GM18502 (cell line): ENCODE data around the gene MPP3.
"Not testable (repeated sequence)": the region's sequence is repeated elsewhere in the genome, so short reads cannot be mapped to it uniquely, and the experiment has no call there.

Source experiments
- ATAC-seq: cut with Tn5 transposase; IDR thresholded peaks from one replicate; pipeline ENCODE4 v1.9.1; 2021; ENCODE audit warnings: mild to moderate bottlenecking; ENCODE audit not compliant: unreplicated experiment, poor library complexity

MPP3 gene

GRCh38 chr17:43861960-43862359 lies 29.0 kb upstream of the MPP3 start:
- ATAC-seq, result no peak

- no peak for ATAC-seq
Measured at GRCh38 chr17:43860927-43861622, 28.1 kb upstream of the MPP3 start.

GRCh38 chr17:43860077-43860725 lies 27.3 kb upstream of the MPP3 start:
- no peak for ATAC-seq

- ATAC-seq, result no peak
Measured at GRCh38 chr17:43857957-43858600, 25.1 kb upstream of the MPP3 start.

- no peak for ATAC-seq
Measured at GRCh38 chr17:43857141-43857540, 24.2 kb upstream of the MPP3 start.

- ATAC-seq, result no peak
Measured at GRCh38 chr17:43856141-43856540, 23.2 kb upstream of the MPP3 start.

- ATAC-seq, result no peak
Measured at GRCh38 chr17:43855061-43855460, 22.1 kb upstream of the MPP3 start.

- no peak for ATAC-seq
Measured at GRCh38 chr17:43854498-43854897, 21.6 kb upstream of the MPP3 start.

- ATAC-seq, result no peak
Measured at GRCh38 chr17:43853546-43853945, 20.6 kb upstream of the MPP3 start.

GRCh38 chr17:43852571-43852970 lies 19.6 kb upstream of the MPP3 start:
- no peak for ATAC-seq

- no peak for ATAC-seq
Measured at GRCh38 chr17:43849116-43849515, 16.2 kb upstream of the MPP3 start.

GRCh38 chr17:43848601-43849000 lies 15.7 kb upstream of the MPP3 start:
- no peak for ATAC-seq

GRCh38 chr17:43846963-43847371 lies 14.0 kb upstream of the MPP3 start, which contains the start of gene CD300LG:
CD300LG (plus strand) TSS chr17:43847176; CDS start chr17:43847217, 41 bp downstream.
- no peak for ATAC-seq

- ATAC-seq, result peak; percentile 79
Measured at GRCh38 chr17:43846221-43846712, 13.3 kb upstream of the MPP3 start.

- no peak for ATAC-seq
Measured at GRCh38 chr17:43845766-43846165, 12.8 kb upstream of the MPP3 start.

- no peak for ATAC-seq
Measured at GRCh38 chr17:43844241-43844640, 11.3 kb upstream of the MPP3 start.

- no peak for ATAC-seq
Measured at GRCh38 chr17:43842975-43843325, 10.0 kb upstream of the MPP3 start.

GRCh38 chr17:43842091-43842974 lies 9.4 kb upstream of the MPP3 start:
- not testable (repeated sequence) for ATAC-seq

GRCh38 chr17:43841282-43841681 lies 8.3 kb upstream of the MPP3 start:
- ATAC-seq, result no peak

GRCh38 chr17:43840814-43841213 lies 7.9 kb upstream of the MPP3 start:
- no peak for ATAC-seq
